IMR-90 (cell line): ENCODE results near the gene NCK1. TPM values are rescaled to one million over a fixed set of nuclear protein-coding genes. Genes with fewer than 3 reads are reported as not detected.

Experiments used
- ATAC-seq: fragments of 200-7000 bp; cut with Tn5 transposase; 2 replicates; pipeline ENCODE4 v1.9.1; 2020; ENCODE audit warnings: low read depth, mild to moderate bottlenecking, moderate library complexity
- BruUV-seq: library from RNA; stranded (reverse); fragments of 400-500 nt; replicated peaks from 2 replicates; lab custom pipeline; 2021; lab: Mats Ljungman, UMichigan
- CTCF ChIA-PET: fragments of 300-600 bp; formaldehyde crosslinking; extraction: SDS; loops from one replicate; lab custom pipeline; 2021; ENCODE audit warnings: antibody characterized with exemption; lab: Yijun Ruan, JAX
- POLR2A ChIA-PET: fragments of 300-600 bp; sonication (Branson Sonifier 250); formaldehyde crosslinking; loops from one replicate; lab custom pipeline; 2022; ENCODE audit warnings: antibody characterized with exemption; ENCODE audit not compliant: unreplicated experiment; lab: Charles Lee
- DNase-seq: peaks from one replicate; pipeline ENCODE4 v3.0.0; 2013
- H2AFZ ChIP-seq: replicated peaks from 2 replicates; pipeline ENCODE3; 2013; ENCODE audit warnings: low read length, mild to moderate bottlenecking; ENCODE audit not compliant: poor library complexity
- H2AK5ac ChIP-seq: 2 replicates; pipeline ENCODE4 v1.6.1; 2013; ENCODE audit warnings: low read depth, low read length, inconsistent platforms
- H2AK9ac ChIP-seq: replicated peaks from 2 replicates; pipeline ENCODE3; 2013; ENCODE audit warnings: mild to moderate bottlenecking, low read depth, low read length, moderate library complexity; ENCODE audit not compliant: poor library complexity
- H2BK120ac ChIP-seq: 2 replicates; pipeline ENCODE4 v1.6.1; 2013; ENCODE audit warnings: low read depth, low read length, inconsistent platforms
- H2BK15ac ChIP-seq: 3 replicates; pipeline ENCODE4 v1.6.1; 2013; ENCODE audit warnings: low read depth, low read length, inconsistent platforms
- H2BK20ac ChIP-seq: 2 replicates; pipeline ENCODE4 v1.6.1; 2013; ENCODE audit warnings: low read depth, mild to moderate bottlenecking, inconsistent platforms, low read length, moderate library complexity
- H2BK5ac ChIP-seq: 2 replicates; pipeline ENCODE4 v1.6.1; 2013; ENCODE audit warnings: mild to moderate bottlenecking, low read depth, low read length, inconsistent platforms; ENCODE audit not compliant: poor library complexity, severe bottlenecking
- H3K14ac ChIP-seq: replicated peaks from 2 replicates; pipeline ENCODE4 v1.6.1; 2013; ENCODE audit warnings: low read depth, low read length, inconsistent platforms
- H3K18ac ChIP-seq: 2 replicates; pipeline ENCODE4 v1.6.1; 2013; ENCODE audit warnings: low read depth, low read length, control low read depth
- H3K23ac ChIP-seq: 2 replicates; pipeline ENCODE4 v1.6.1; 2013; ENCODE audit warnings: low read depth, low read length, inconsistent platforms
- H3K27ac ChIP-seq: 2 replicates; pipeline ENCODE4 v1.5.1; 2013; ENCODE audit warnings: mild to moderate bottlenecking, control low read depth, low read length; ENCODE audit not compliant: insufficient read depth
- H3K27me3 ChIP-seq: 2 replicates; pipeline ENCODE4 v1.6.1; 2013; ENCODE audit warnings: low read length; ENCODE audit not compliant: control insufficient read depth, insufficient read depth
- H3K36me3 ChIP-seq: 2 replicates; pipeline ENCODE4 v1.6.1; 2013; ENCODE audit warnings: low read length, mixed read lengths; ENCODE audit not compliant: control insufficient read depth, insufficient read depth
- H3K4ac ChIP-seq: 2 replicates; pipeline ENCODE4 v1.6.1; 2013; ENCODE audit warnings: low read depth, low read length, inconsistent platforms
- H3K4me1 ChIP-seq: 2 replicates; pipeline ENCODE4 v1.6.1; 2013; ENCODE audit warnings: low read length, mixed read lengths; ENCODE audit not compliant: control insufficient read depth, insufficient read depth
- H3K4me2 ChIP-seq: 2 replicates; pipeline ENCODE4 v1.6.1; 2013; ENCODE audit warnings: low read depth, mild to moderate bottlenecking, control low read depth, low read length, moderate library complexity
- H3K4me3 ChIP-seq: 2 replicates; pipeline ENCODE4 v1.5.1; 2013; ENCODE audit warnings: low read depth, mild to moderate bottlenecking, control low read depth, low read length, moderate library complexity; ENCODE audit not compliant: insufficient read depth
- H3K56ac ChIP-seq: 2 replicates; pipeline ENCODE4 v1.6.1; 2013; ENCODE audit warnings: low read length, inconsistent platforms; ENCODE audit not compliant: insufficient read depth; ENCODE audit errors: extremely low read depth
- H3K79me1 ChIP-seq, 2 experiments: 2 replicates each; pipeline ENCODE4 v1.6.1; 2013; ENCODE audit warnings: low read length in 2 of 2, inconsistent platforms in 1 of 2, low read depth in 1 of 2
- H3K9ac ChIP-seq: 2 replicates; pipeline ENCODE4 v1.6.1; 2013; ENCODE audit warnings: low read depth, low read length, control low read depth
- H3K9me1 ChIP-seq: 2 replicates; pipeline ENCODE4 v1.6.1; 2013; ENCODE audit warnings: low read length, inconsistent platforms; ENCODE audit not compliant: insufficient read depth
- H3K9me3 ChIP-seq: 2 replicates; pipeline ENCODE4 v1.6.1; 2013; ENCODE audit warnings: low read length; ENCODE audit not compliant: control insufficient read depth, insufficient read depth
- H4K20me1 ChIP-seq: 2 replicates; pipeline ENCODE4 v1.6.1; 2013; ENCODE audit warnings: low read length, inconsistent platforms; ENCODE audit not compliant: insufficient read depth
- H4K5ac ChIP-seq: 2 replicates; pipeline ENCODE4 v1.6.1; 2013; ENCODE audit warnings: mild to moderate bottlenecking, low read depth, low read length, control low read depth
- H4K8ac ChIP-seq, 2 experiments: 2 replicates each; pipeline ENCODE4 v1.6.1; 2013; ENCODE audit warnings: low read depth in 2 of 2, low read length in 2 of 2, control low read depth in 1 of 2, inconsistent platforms in 1 of 2
- H4K91ac ChIP-seq: 2 replicates; pipeline ENCODE4 v1.6.1; 2013; ENCODE audit warnings: low read depth, low read length, inconsistent platforms; ENCODE audit not compliant: insufficient read depth
- BHLHE40 ChIP-seq: fragments of 150-350 bp; IDR thresholded peaks from 2 replicates; pipeline ENCODE4 v1.6.1; 2016; ENCODE audit warnings: mild to moderate bottlenecking, low read depth, low read length
- ELK1 ChIP-seq: fragments of 150-350 bp; IDR thresholded peaks from 2 replicates; pipeline ENCODE4 v1.6.1; 2016; ENCODE audit warnings: low read depth, mild to moderate bottlenecking, low read length, moderate library complexity, borderline replicate concordance
- FOS ChIP-seq: fragments of 150-350 bp; IDR thresholded peaks from 2 replicates; pipeline ENCODE4 v1.6.1; 2016; ENCODE audit warnings: low read depth, low read length
- MAFK ChIP-seq: IDR thresholded peaks from 2 replicates; pipeline ENCODE4 v1.6.1; 2012; ENCODE audit warnings: low read depth, low read length, improper control_type of control experiment
- POLR2A ChIP-seq: IDR thresholded peaks from 2 replicates; pipeline ENCODE4 v1.6.1; 2012; ENCODE audit warnings: mild to moderate bottlenecking, low read depth, low read length
- RCOR1 ChIP-seq: IDR thresholded peaks from 2 replicates; pipeline ENCODE4 v1.6.1; 2012; ENCODE audit warnings: mild to moderate bottlenecking, low read length, improper control_type of control experiment; ENCODE audit not compliant: insufficient replicate concordance
- RFX5 ChIP-seq: IDR thresholded peaks from 2 replicates; pipeline ENCODE4 v1.8.0; 2012; ENCODE audit warnings: low read depth, mild to moderate bottlenecking, low read length, moderate library complexity
- WGBS, 2 experiments: methylation state at CpG; one replicate each; pipeline versions ENCODE4 v1.1.5 to v1.1.7; 2013; ENCODE audit warnings: missing lambda C conversion rate in 2 of 2; ENCODE audit not compliant: insufficient read length in 1 of 2; ENCODE audit errors: extremely low coverage in 2 of 2; 5-methylcytosine and 5-hydroxymethylcytosine counted together
- dilution Hi-C: fragments of 300-500 bp; cut with HindIII; formaldehyde crosslinking; loops from one replicate; pipeline ENCODE4 v1.14.3; 2018; ENCODE audit warnings: low sequenced_read_pairs; ENCODE audit not compliant: unreplicated experiment
- in situ Hi-C: fragments of 300-500 bp; cut with MboI; formaldehyde crosslinking; loops from 3 replicates; pipeline ENCODE4 v1.14.3; 2019; ENCODE audit warnings: low sequenced_read_pairs, inconsistent platforms, mixed read lengths
- intact Hi-C: fragments of 100-400 bp; cut with micrococcal nuclease; formaldehyde crosslinking; loops from 2 replicates; pipeline ENCODE4 v1.10.0; 2022
- polyA plus RNA-seq, 3 experiments: library from polyadenylated mRNA; depleted of rRNA; stranded (reverse); fragments of >200 nt; gene quantifications; 2 replicates each; pipeline ENCODE4 v1.2.3, GENCODE V29; 2012; ENCODE audit warnings: low replicate concordance in 1 of 3
- total RNA-seq: library from RNA; depleted of rRNA; stranded (reverse); fragments of >200 nt; gene quantifications from 2 replicates; pipeline ENCODE4 v1.2.3, GENCODE V29; 2012
- TF ChIP-seq, protein P1 (sequence below): conservative IDR thresholded peaks from 2 replicates; pipeline ENCODE4 v1.5.1; 2012; ENCODE audit warnings: mild to moderate bottlenecking, low read depth, low read length, improper control_type of control experiment

Gene NCK1
- total and polyA plus RNA-seq, 2 of the 4 experiments (the other 2 are of a cell fraction): 23.7 to 24.3 TPM

DNA sequence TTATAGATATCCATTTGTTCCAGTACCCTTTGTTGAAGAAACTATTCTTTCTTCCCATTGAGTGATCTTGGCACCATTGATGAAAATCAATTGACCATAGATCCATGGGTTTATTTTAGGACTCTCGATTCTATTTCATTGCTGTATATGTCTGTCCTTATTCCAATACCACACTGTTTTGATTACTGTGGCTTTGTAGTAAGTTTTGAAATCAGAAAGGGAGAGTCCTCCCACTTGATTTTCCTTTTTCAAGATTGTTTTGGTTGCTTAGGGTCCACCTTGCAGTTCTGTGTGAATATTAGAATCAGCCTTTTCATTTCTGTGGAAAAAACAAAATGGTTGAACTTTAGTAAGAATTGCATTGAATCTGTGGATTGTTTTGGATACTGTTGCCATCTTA, 75.2 kb downstream of the NCK1 start (continued):
- TF ChIP-seq FOS: no peak
- TF ChIP-seq POLR2A: no peak
- no peak for TF ChIP-seq RCOR1
- no peak for TF ChIP-seq MAFK

DNA sequence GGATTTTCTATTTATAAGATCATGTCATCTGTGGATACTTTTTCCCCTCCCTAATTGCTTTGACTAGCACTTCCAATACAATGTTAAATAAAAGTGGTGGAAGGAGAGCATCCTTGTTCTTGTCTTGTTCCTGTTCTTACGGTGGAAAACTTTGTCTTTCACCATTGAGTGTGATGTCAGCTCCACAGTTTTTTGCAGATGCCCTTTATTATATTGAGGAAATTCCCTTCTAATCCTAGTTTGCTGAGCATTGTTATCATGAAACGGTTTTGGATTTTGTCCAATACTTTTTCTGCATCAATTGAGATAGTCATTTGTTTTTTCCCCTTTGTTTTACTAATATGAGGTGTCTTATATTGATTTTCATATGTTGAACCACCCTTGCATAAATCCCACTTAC, 75.8 kb downstream of the NCK1 start:
- no peak overlapping the region for H4K8ac ChIP-seq
- CTCF ChIA-PET: interaction anchor here (1.2 kb wide), 1 partner anchor 26 kb away, joined by 6 read pairs; no protein-coding TSS in a partner anchor

More for the DNA sequence above, 75.8 kb downstream of the NCK1 start:
- Histone ChIP-seq H2BK5ac (peak overlapping the region; percentile 8), H3K9me1 (peaks cover 2% of the 10 kb centered on the region; the same call in 1 of the 2 replicates), H2AFZ (no peak overlapping the region), H3K4me1 (peaks cover 1% of the 10 kb centered on the region), H4K91ac (no peak overlapping the region), H2AK5ac (no peak overlapping the region), H3K4me3 (no peak overlapping the region), H3K14ac (no peak overlapping the region), H3K79me1 (peaks cover 19 to 61% of the 10 kb centered on the region in 2 experiments), H3K4me2 (no peak overlapping the region), H3K23ac (no peak overlapping the region), H4K20me1 (peaks cover 9% of the 10 kb centered on the region), H3K4ac (no peak overlapping the region), H3K27me3 (no peaks in the 10 kb centered on the region), H3K56ac (no peak overlapping the region), H3K27ac (no peak overlapping the region), H2BK20ac (no peak overlapping the region), H2AK9ac (no peak overlapping the region), H2BK15ac (no peak overlapping the region), H3K36me3 (peaks cover 1% of the 10 kb centered on the region; the same call in 1 of the 2 replicates), H2BK120ac (no peak overlapping the region), H4K5ac (no peak overlapping the region), H3K9me3 (no peaks in the 10 kb centered on the region), H3K18ac (no peak overlapping the region), H3K9ac (no peak overlapping the region)
- no peak for TF ChIP-seq ELK1
- TF ChIP-seq BHLHE40: no peak
- no peak for TF ChIP-seq RFX5
- TF ChIP-seq, protein P1, sequence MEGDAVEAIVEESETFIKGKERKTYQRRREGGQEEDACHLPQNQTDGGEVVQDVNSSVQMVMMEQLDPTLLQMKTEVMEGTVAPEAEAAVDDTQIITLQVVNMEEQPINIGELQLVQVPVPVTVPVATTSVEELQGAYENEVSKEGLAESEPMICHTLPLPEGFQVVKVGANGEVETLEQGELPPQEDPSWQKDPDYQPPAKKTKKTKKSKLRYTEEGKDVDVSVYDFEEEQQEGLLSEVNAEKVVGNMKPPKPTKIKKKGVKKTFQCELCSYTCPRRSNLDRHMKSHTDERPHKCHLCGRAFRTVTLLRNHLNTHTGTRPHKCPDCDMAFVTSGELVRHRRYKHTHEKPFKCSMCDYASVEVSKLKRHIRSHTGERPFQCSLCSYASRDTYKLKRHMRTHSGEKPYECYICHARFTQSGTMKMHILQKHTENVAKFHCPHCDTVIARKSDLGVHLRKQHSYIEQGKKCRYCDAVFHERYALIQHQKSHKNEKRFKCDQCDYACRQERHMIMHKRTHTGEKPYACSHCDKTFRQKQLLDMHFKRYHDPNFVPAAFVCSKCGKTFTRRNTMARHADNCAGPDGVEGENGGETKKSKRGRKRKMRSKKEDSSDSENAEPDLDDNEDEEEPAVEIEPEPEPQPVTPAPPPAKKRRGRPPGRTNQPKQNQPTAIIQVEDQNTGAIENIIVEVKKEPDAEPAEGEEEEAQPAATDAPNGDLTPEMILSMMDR: no peak
- BruUV-seq: no TSS peak
- intact Hi-C loops: no loop called here
- in situ Hi-C loops: no loop called here
- POLR2A ChIA-PET: no interaction called here
- ATAC-seq (no peak), DNase-seq (no peak)
- dilution Hi-C loops: no loop called here
- no CpG with 5 or more reads among the region's 2 CpGs for WGBS, 2 experiments
